K562 (cell line): ENCODE measurements around the gene ERN1. TPM values are rescaled to one million over a fixed set of nuclear protein-coding genes. Genes with fewer than 3 reads are reported as not detected.

Experiments used
- TEAD1 ChIP-seq, 2 experiments: fragments of 450-650 bp in 1 of 2; sonication (generic) in 1 of 2; formaldehyde crosslinking; IDR thresholded peaks; 2 replicates each; pipeline versions ENCODE4 v1.4.0 to v1.8.0; 2020 to 2022; ENCODE audit warnings: mild to moderate bottlenecking in 2 of 2, missing genetic modification reagents in 1 of 2
- ZBTB8A ChIP-seq: fragments of 450-650 bp; IDR thresholded peaks from 2 replicates; pipeline ENCODE4 v1.6.1; 2018; ENCODE audit warnings: mild to moderate bottlenecking, moderate library complexity; ENCODE audit not compliant: partially characterized antibody
- ZKSCAN3 ChIP-seq: fragments of 250-450 bp; sonication (Bioruptor Pico); IDR thresholded peaks from 2 replicates; pipeline ENCODE4 v1.4.0; 2020
- ZNF12 ChIP-seq: sonication (generic); formaldehyde crosslinking; IDR thresholded peaks from 2 replicates; pipeline ENCODE4 v1.4.0; 2020; ENCODE audit warnings: mild to moderate bottlenecking, missing genetic modification reagents
- ZNF23 ChIP-seq: fragments of 250-450 bp; sonication (Bioruptor Pico); IDR thresholded peaks from 2 replicates; pipeline ENCODE4 v1.4.0; 2020; ENCODE audit warnings: mild to moderate bottlenecking
- polyA plus RNA-seq, 8 experiments: library from polyadenylated mRNA; depleted of rRNA in 4 of 8; stranded (reverse) in 5 of 8; unstranded in 3 of 8; fragments of >200 nt; fragmentation: Nextera tagmentation in 2 of 8; fragmentation: Illumina TruSeq in 1 of 8; extraction: Ambion mirVana in 2 of 8; extraction: Trizol in 1 of 8; gene quantifications; 2 replicates each; pipeline versions ENCODE4 v1.2.1 to v1.2.3, GENCODE V29; 2011 to 2014; ENCODE audit warnings: inconsistent platforms in 1 of 8, missing spikeins in 1 of 8
- total RNA-seq, 7 experiments: library from RNA; depleted of rRNA in 6 of 7; stranded (reverse); fragments of >200 nt in 6 of 7; fragmentation: Illumina TruSeq in 2 of 7; extraction: Trizol in 2 of 7; gene quantifications; 2 replicates each; pipeline versions ENCODE4 v1.2.1 to v1.2.3, GENCODE V29; 2011 to 2021; ENCODE audit warnings: low replicate concordance in 1 of 7
- TF ChIP-seq, protein P1 (sequence below), 2 experiments: fragments of 450-650 bp in 1 of 2; sonication (generic) in 1 of 2; formaldehyde crosslinking in 1 of 2; IDR thresholded peaks; 2 replicates each; pipeline versions ENCODE4 v1.7.1 to v1.9.0; 2016 to 2022; ENCODE audit warnings: inconsistent platforms in 1 of 2, mild to moderate bottlenecking in 1 of 2, missing genetic modification reagents in 1 of 2
- TF ChIP-seq, protein P2 (sequence below): sonication (generic); formaldehyde crosslinking; IDR thresholded peaks from 2 replicates; pipeline ENCODE4 v1.8.1; 2023; ENCODE audit warnings: mild to moderate bottlenecking, missing genetic modification reagents
- TF ChIP-seq, protein P3 (sequence below): IDR thresholded peaks from 2 replicates; pipeline ENCODE4 v1.6.1; 2011; ENCODE audit not compliant: insufficient read length; ENCODE audit errors: extremely low read depth
- TF ChIP-seq, protein P4 (sequence below): fragments of 450-650 bp; formaldehyde crosslinking; IDR thresholded peaks from 2 replicates; pipeline ENCODE4 v1.4.0; 2022; ENCODE audit warnings: mild to moderate bottlenecking, moderate library complexity

ERN1 gene
- total and polyA plus RNA-seq, 9 of the 15 experiments (the other 6 are each of a cell fraction or from before 2014, with no cell fraction given), result 2.1 to 22.5 (median 7.3) TPM

DNA sequence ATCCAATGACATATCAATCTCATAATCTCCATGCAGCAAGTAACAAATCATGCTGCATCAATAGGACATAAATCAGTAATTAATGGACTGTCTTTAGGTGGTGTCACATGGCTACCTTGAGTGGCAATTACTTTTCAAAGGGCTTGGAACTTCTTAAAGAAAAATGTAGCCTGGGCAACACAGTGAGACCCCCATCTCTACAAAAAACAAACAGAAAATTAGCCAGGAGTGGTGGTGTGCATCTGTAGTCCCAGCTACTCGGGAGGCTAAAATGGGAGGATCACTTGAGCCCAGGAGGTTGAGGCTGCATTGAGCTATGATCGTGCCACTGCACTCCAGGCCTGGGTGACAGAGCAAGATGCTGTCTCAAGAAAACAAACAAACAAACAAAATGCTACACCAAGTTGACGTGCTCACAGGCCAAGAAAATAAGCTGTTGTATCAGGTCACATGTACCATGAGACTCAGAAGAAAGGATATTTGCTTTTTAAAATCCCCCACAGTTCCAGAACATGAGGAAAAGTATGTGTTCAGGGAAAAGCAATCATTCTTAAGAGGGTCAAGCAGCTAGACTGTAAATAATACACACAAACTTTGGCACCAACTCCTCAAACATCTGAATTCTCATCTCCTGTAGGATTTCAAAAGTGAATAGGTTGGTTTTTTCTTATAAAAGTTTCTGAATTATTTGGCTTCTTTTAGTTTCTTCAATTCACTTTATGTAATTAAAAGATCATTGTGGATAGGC, 23.8 kb upstream of the ERN1 start (continued):
- TF ChIP-seq TEAD1 (CRISPR knock-in tag; IDR thresholded peaks at IDR 0.05), result no peak
- TF ChIP-seq, protein P1, sequence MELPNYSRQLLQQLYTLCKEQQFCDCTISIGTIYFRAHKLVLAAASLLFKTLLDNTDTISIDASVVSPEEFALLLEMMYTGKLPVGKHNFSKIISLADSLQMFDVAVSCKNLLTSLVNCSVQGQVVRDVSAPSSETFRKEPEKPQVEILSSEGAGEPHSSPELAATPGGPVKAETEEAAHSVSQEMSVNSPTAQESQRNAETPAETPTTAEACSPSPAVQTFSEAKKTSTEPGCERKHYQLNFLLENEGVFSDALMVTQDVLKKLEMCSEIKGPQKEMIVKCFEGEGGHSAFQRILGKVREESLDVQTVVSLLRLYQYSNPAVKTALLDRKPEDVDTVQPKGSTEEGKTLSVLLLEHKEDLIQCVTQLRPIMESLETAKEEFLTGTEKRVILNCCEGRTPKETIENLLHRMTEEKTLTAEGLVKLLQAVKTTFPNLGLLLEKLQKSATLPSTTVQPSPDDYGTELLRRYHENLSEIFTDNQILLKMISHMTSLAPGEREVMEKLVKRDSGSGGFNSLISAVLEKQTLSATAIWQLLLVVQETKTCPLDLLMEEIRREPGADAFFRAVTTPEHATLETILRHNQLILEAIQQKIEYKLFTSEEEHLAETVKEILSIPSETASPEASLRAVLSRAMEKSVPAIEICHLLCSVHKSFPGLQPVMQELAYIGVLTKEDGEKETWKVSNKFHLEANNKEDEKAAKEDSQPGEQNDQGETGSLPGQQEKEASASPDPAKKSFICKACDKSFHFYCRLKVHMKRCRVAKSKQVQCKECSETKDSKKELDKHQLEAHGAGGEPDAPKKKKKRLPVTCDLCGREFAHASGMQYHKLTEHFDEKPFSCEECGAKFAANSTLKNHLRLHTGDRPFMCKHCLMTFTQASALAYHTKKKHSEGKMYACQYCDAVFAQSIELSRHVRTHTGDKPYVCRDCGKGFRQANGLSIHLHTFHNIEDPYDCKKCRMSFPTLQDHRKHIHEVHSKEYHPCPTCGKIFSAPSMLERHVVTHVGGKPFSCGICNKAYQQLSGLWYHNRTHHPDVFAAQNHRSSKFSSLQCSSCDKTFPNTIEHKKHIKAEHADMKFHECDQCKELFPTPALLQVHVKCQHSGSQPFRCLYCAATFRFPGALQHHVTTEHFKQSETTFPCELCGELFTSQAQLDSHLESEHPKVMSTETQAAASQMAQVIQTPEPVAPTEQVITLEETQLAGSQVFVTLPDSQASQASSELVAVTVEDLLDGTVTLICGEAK (IDR thresholded peaks at IDR 0.05), result no peak
- TF ChIP-seq, protein P1 (CRISPR knock-in tag; IDR thresholded peaks at IDR 0.05), result no peak
- TF ChIP-seq, protein P2, sequence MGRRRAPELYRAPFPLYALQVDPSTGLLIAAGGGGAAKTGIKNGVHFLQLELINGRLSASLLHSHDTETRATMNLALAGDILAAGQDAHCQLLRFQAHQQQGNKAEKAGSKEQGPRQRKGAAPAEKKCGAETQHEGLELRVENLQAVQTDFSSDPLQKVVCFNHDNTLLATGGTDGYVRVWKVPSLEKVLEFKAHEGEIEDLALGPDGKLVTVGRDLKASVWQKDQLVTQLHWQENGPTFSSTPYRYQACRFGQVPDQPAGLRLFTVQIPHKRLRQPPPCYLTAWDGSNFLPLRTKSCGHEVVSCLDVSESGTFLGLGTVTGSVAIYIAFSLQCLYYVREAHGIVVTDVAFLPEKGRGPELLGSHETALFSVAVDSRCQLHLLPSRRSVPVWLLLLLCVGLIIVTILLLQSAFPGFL (CRISPR knock-in tag), result no peak
- TF ChIP-seq ZKSCAN3, result no peak
- no peak for TF ChIP-seq ZNF23 (CRISPR knock-in tag)
- no peak for TF ChIP-seq ZBTB8A
- TF ChIP-seq, protein P3, sequence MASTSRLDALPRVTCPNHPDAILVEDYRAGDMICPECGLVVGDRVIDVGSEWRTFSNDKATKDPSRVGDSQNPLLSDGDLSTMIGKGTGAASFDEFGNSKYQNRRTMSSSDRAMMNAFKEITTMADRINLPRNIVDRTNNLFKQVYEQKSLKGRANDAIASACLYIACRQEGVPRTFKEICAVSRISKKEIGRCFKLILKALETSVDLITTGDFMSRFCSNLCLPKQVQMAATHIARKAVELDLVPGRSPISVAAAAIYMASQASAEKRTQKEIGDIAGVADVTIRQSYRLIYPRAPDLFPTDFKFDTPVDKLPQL, result no peak
- TF ChIP-seq ZNF12, result no peak
- TF ChIP-seq, protein P4, sequence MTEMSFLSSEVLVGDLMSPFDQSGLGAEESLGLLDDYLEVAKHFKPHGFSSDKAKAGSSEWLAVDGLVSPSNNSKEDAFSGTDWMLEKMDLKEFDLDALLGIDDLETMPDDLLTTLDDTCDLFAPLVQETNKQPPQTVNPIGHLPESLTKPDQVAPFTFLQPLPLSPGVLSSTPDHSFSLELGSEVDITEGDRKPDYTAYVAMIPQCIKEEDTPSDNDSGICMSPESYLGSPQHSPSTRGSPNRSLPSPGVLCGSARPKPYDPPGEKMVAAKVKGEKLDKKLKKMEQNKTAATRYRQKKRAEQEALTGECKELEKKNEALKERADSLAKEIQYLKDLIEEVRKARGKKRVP (CRISPR knock-in tag), result no peak
